ENCODE results near the gene TMC1. TPM values are rescaled to one million over a fixed set of nuclear protein-coding genes. Genes with fewer than 3 reads are reported as not detected.

The TMC1 gene
- total RNA-seq, 1 donor from 2014 or later: not detected

DNA sequence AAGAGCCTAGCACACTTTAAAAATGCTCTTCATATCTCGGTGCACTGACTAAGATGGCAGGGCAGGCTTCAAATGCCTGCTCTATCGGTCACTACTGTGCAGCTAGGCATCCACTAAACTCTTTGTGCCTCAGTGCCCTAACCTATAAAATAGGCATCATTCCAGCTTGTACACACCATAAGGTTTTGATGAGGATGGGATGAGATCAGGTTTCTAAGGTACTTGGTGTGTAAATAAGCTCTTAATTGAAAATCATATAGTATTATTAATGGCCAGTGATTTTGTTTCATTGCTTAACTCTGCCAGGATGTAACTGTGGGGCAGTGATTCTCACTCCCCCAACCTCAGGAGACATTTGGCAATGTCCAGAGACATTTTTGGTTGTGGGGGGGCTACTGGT is 352.9 kb downstream of the TMC1 start:
- TF ChIP-seq, protein P1, sequence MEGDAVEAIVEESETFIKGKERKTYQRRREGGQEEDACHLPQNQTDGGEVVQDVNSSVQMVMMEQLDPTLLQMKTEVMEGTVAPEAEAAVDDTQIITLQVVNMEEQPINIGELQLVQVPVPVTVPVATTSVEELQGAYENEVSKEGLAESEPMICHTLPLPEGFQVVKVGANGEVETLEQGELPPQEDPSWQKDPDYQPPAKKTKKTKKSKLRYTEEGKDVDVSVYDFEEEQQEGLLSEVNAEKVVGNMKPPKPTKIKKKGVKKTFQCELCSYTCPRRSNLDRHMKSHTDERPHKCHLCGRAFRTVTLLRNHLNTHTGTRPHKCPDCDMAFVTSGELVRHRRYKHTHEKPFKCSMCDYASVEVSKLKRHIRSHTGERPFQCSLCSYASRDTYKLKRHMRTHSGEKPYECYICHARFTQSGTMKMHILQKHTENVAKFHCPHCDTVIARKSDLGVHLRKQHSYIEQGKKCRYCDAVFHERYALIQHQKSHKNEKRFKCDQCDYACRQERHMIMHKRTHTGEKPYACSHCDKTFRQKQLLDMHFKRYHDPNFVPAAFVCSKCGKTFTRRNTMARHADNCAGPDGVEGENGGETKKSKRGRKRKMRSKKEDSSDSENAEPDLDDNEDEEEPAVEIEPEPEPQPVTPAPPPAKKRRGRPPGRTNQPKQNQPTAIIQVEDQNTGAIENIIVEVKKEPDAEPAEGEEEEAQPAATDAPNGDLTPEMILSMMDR (IDR thresholded peaks at IDR 0.05): no peak
- DNase-seq: no peak
- no peak overlapping the region for H3K27ac ChIP-seq
- ATAC-seq: no peak
- no peaks in the 10 kb centered on the region for H3K27me3 ChIP-seq
- no peak overlapping the region for H3K4me3 ChIP-seq
- no peaks in the 10 kb centered on the region for H3K9me3 ChIP-seq
- intact Hi-C loops (cut with DNase I): loop anchor here (10.0 kb wide), 1 partner anchor 150 kb away; no protein-coding TSS in a partner anchor
- H3K36me3 ChIP-seq: no peaks in the 10 kb centered on the region
- peaks cover 9% of the 10 kb centered on the region for H3K4me1 ChIP-seq

DNA sequence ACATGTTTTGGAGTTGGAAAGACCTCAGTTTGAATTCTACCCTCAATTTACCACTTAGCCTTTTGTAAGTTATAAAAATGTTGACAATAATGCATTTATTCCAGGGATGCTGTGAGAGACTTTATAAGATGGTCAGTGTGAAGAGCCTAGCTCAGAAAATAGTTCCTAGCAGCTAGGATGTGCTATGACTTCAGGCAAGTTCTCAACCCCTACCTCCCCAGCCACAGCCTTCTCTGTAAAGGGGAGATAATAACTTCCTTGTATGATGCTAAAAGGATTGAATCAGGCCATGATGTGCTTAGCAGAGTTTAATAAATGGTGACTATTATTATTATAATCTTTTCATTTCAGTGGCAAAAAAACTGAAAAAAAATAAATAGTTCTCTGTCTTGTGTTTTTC is 353.8 kb downstream of the TMC1 start:
- no peak for DNase-seq
- no peak for ATAC-seq
- intact Hi-C loops (cut with DNase I): loop anchor here (10.0 kb wide), 1 partner anchor 150 kb away; no protein-coding TSS in a partner anchor

DNA sequence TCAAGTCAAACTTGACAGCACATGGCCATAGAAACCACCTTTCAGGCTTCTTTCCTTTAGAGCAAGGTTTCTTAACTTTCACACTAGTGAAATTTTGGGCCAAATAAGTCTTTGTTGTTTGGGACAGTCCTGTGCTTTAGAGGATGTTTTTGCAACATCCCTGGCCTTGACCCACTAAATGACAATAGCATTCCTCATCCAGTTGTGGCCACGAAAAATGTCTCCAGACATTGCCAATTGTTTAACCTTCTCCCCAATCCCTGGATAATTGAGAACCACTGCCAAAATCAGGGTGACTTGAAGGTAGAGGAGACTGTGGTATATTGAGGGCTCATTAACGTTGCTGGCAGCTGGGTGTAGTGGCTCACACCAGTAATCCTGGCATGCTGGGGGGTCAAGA is 359.4 kb downstream of the TMC1 start:
- ATAC-seq: no peak
- no peaks in the 10 kb centered on the region for H3K4me1 ChIP-seq
- H3K4me3 ChIP-seq: no peak overlapping the region
- DNase-seq: no peak
- no peaks in the 10 kb centered on the region for H3K27me3 ChIP-seq
- intact Hi-C loops (cut with DNase I): no loop called here
- H3K27ac ChIP-seq: no peak overlapping the region
- TF ChIP-seq, protein P1 (IDR thresholded peaks at IDR 0.05): no peak
- no peaks in the 10 kb centered on the region for H3K9me3 ChIP-seq
- H3K36me3 ChIP-seq: no peaks in the 10 kb centered on the region

More for the DNA sequence above, 353.8 kb downstream of the TMC1 start:
- Histone ChIP-seq H3K9me3 (no peaks in the 10 kb centered on the region), H3K27me3 (no peaks in the 10 kb centered on the region), H3K4me3 (no peak overlapping the region), H3K36me3 (no peaks in the 10 kb centered on the region), H3K27ac (no peak overlapping the region), H3K4me1 (peaks cover 9% of the 10 kb centered on the region)
- TF ChIP-seq, protein P1 (IDR thresholded peaks at IDR 0.05): no peak

DNA sequence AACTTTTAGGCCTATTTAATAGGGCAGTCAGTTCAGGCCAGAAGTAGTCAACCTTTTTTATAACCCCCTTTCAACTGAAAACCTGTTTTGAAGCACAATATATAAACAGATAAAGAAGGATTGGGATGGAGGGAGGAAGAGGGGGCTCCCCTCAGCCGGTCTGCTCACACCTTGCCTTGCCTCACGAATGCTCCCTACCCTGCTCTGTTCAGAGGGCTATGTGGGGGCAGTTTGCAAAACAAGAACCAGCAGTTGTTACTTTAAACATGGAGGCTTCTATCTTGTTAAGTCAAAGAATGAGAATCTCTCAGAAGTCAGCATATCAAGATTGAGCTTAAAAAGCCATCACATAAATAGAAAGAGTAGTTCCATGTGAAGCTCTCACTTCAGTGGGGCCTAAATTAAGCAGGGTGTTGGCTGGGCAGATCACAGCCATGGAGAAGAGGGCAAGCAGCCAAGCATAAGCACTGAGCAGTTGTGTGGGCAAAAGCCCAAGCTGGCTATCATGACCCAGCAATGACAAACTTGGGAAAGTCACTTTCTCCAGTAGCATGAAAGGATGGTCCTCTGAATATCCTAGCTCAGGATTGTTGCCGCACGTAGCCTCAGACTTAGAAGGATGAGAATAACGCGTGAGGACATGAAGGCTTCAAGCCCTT is 360.8 kb downstream of the TMC1 start:
- TF ChIP-seq, protein P1 (IDR thresholded peaks at IDR 0.05): no peak
- H3K4me1 ChIP-seq: no peaks in the 10 kb centered on the region
- DNase-seq (no peak), ATAC-seq (no peak)
- no peaks in the 10 kb centered on the region for H3K9me3 ChIP-seq
- H3K27ac ChIP-seq: no peak overlapping the region
- intact Hi-C loops (cut with DNase I): no loop called here
- no peaks in the 10 kb centered on the region for H3K27me3 ChIP-seq
- H3K36me3 ChIP-seq: no peaks in the 10 kb centered on the region
- H3K4me3 ChIP-seq: no peak overlapping the region

DNA sequence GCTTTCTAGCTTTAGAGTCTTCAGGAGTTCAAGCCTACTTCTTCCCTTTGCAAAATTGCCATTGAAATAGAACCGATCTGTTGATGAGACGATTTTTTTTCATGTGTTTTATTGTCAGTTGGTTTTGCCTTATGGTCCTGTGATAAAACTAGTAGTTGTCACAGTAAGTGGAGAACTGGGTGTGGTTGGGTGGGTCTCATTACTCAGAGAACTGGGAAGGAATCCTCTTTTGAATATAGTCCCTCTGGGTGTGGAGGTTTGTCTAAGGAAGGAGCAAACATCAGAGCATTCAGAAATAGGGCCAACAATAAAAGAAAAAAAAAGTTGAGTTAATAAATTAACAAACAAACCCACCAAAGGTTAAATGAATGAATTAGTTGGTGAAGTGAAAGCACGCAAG is 362.5 kb downstream of the TMC1 start:
- no peaks in the 10 kb centered on the region for H3K4me1 ChIP-seq
- DNase-seq (no peak), ATAC-seq (no peak)
- no peaks in the 10 kb centered on the region for H3K9me3 ChIP-seq
- H3K36me3 ChIP-seq: no peaks in the 10 kb centered on the region
- no peak overlapping the region for H3K27ac ChIP-seq
- H3K4me3 ChIP-seq: no peak overlapping the region
- intact Hi-C loops (cut with DNase I): no loop called here
- H3K27me3 ChIP-seq: no peaks in the 10 kb centered on the region
- TF ChIP-seq, protein P1 (IDR thresholded peaks at IDR 0.05): no peak
